ENCODE results near the gene THRB.

Gene THRB

GRCh38 chr3:24086617-24087404 is 407.8 kb downstream of the THRB start:
- DNase-seq: no peak

- no peak for DNase-seq
These were observed 408.4 kb downstream of the THRB start for GRCh38 chr3:24086206-24086605.

GRCh38 chr3:24072193-24072592 is 422.5 kb downstream of the THRB start:
- no peak for DNase-seq

GRCh38 chr3:24069045-24069444 is 425.6 kb downstream of the THRB start:
- peak; percentile 25 for DNase-seq

GRCh38 chr3:24067483-24067882 is 427.2 kb downstream of the THRB start:
- DNase-seq: peak; percentile 4
